Activated CD4-positive, alpha-beta memory T cell treated with anti-CD3 and anti-CD28 coated beads for 36 hours (primary cell): Measurements from ENCODE around the gene PUS7L. TPM values are rescaled to one million over a fixed set of nuclear protein-coding genes. Genes with fewer than 3 reads are reported as not detected.
A peak's percentile ranks its signal among the peaks of the same experiment; 100 is the strongest.

Experiments
- CTCF ChIA-PET: fragments of 350-600 bp; sonication (Branson Sonifier 250); formaldehyde crosslinking; loops from one replicate; lab custom pipeline; 2021; ENCODE audit warnings: antibody characterized with exemption, inconsistent platforms; lab: Charles Lee
- POLR2A ChIA-PET: fragments of 350-600 bp; sonication (Branson Sonifier 250); formaldehyde crosslinking; loops from one replicate; lab custom pipeline; 2021; ENCODE audit warnings: antibody characterized with exemption; lab: Charles Lee
- DNase-seq: peaks from one replicate; pipeline ENCODE4 v3.0.0-alpha.2; 2020
- H3K27ac Mint-ChIP-seq: one replicate; pipeline ENCODE4 v1.8.0; 2021; ENCODE audit warnings: mixed read lengths
- H3K27me3 Mint-ChIP-seq: one replicate; pipeline ENCODE4 v1.8.0; 2021; ENCODE audit warnings: mixed read lengths
- H3K36me3 Mint-ChIP-seq: one replicate; pipeline ENCODE4 v1.8.0; 2021; ENCODE audit warnings: mixed read lengths
- H3K4me1 Mint-ChIP-seq: one replicate; pipeline ENCODE4 v1.8.0; 2021; ENCODE audit warnings: low read depth, mixed read lengths
- H3K4me3 Mint-ChIP-seq: one replicate; pipeline ENCODE4 v1.8.0; 2021; ENCODE audit warnings: mild to moderate bottlenecking, mixed read lengths
- H3K9me3 Mint-ChIP-seq: one replicate; pipeline ENCODE4 v1.8.0; 2021; ENCODE audit warnings: mixed read lengths
- intact Hi-C: fragments of 100-400 bp; cut with micrococcal nuclease; formaldehyde crosslinking; loops from one replicate; pipeline ENCODE4 v1.15.1; 2023
- total RNA-seq, 2 experiments: library from RNA; stranded (reverse); gene quantifications; one replicate each; pipeline ENCODE4 v1.2.3, GENCODE V29; 2021

PUS7L gene
- 10 to 100 TPM; 14.8 to 16.0 TPM for total RNA-seq

DNA sequence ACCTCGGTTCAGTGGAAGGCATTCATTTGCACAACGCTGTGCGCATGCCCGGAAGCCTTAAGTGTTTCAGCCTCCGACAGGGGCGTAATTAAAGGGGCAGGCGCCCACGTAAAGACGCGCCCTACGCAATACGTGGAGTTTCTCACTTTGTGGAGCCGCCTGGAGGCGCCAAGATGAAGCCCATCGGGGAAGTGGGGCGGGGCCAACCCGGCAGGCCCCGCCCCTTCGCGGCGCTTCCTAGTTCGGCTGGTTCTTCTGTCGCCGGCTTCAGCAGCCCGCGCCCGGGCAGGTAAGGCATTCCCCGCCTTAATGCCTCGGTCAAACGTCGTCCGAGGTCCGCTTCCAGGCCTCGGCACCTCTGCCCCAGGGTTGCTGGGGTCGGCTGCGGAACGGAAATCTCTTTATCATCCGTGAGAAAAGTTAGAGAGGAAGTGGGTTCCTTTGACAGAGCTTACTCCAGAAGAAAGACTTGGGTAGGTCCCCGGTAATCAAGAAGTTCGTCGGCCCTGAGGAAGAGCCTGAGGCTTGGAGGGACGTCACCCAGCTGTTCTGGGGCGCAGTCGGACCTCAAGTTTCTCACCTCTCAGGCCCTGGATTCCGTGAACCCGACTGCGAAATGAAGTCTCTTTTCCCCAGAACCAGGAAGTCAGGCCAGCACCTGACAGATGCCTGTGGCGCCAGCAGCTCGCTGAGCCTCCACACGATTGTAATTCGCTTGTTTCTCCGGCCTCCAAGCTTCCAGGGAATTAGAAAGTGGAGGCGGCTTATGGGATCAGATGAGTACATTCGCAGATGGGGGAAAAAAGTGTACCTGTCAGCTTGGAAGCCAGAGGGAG lies at the start of gene PUS7L, which contains the start of gene IRAK4:
PUS7L (minus strand) TSS at position 63 of the 836 bp plus-strand sequence. CDS start 3,545 bp downstream, outside the sequence.
IRAK4 (plus strand) TSS at position 224 of the 836 bp plus-strand sequence. CDS start 9,161 bp downstream, outside the sequence.
- H3K4me1 Mint-ChIP-seq: peaks cover 61% of the 10 kb centered on the region
- CTCF ChIA-PET: interaction anchor here (0.7 to 2.6 kb wide), 13 partner anchors 9 to 1349 kb away, joined by 3 to 21 read pairs (median 5); partner anchors contain the start of genes TMEM117 and TWF1

GRCh38 chr12:43807386-43807785 lies 48.8 kb upstream of the PUS7L start:
- POLR2A ChIA-PET: interaction anchor here (1.3 to 4.8 kb wide), 4 partner anchors 11 to 52 kb away, joined by 4 to 32 read pairs (median 12); partner anchors contain the start of genes IRAK4, PUS7L and TMEM117
- CTCF ChIA-PET: interaction anchor here (2.1 to 3.2 kb wide), 3 partner anchors 28 to 75 kb away, joined by 7 to 26 read pairs (median 21); partner anchors contain the start of genes IRAK4, PUS7L and TMEM117
- intact Hi-C loops: no loop called here
- Mint-ChIP-seq H3K27me3 (no peaks in the 10 kb centered on the region), H3K4me1 (peaks cover 33% of the 10 kb centered on the region), H3K4me3 (peak overlapping the region; percentile 99), H3K9me3 (no peaks in the 10 kb centered on the region), H3K27ac (peak overlapping the region; percentile 99), H3K36me3 (peaks cover 8% of the 10 kb centered on the region)
- no peak for DNase-seq

More for the DNA sequence above, at the start of gene PUS7L, which contains the start of gene IRAK4:
- Mint-ChIP-seq H3K27ac (peak within 1 kb of the TSS; percentile 98), H3K4me3 (peak within 1 kb of the TSS; percentile 94), H3K9me3 (no peaks in the 10 kb centered on the region), H3K36me3 (peaks cover 19% of the 10 kb centered on the region), H3K27me3 (no peaks in the 10 kb centered on the region)
- intact Hi-C loops: loop anchor here (1.0 kb wide), 4 partner anchors 29 to 123 kb away; partner anchors contain the start of gene TMEM117
- POLR2A ChIA-PET: interaction anchor here (0.8 to 2.6 kb wide), 7 partner anchors 31 to 124 kb away, joined by 3 to 32 read pairs (median 3); partner anchors contain the start of genes TMEM117 and TWF1
- peak; percentile 97 for DNase-seq

DNA sequence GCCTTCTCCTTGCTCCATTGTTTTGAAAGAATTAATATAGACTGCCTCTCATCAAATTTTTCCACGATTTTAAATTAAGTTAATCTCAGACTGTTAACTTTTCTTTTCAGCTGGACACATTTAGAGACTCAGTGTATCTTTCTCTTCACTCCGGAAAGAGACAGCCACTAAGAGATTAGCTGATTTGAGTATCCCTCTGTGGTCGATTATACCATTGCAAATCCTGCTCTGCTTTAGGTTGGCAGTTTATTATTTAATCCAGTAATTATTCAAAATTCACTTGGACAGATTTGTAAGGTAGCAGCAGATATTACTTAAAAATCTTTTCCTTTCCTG lies 48.1 kb upstream of the PUS7L start:
- POLR2A ChIA-PET: interaction anchor here (0.6 to 4.8 kb wide), 9 partner anchors 8 to 1440 kb away, joined by 3 to 32 read pairs (median 4); partner anchors contain the start of genes IRAK4, PUS7L and TMEM117
- intact Hi-C loops: loop anchor here (1.0 kb wide), 2 partner anchors 30 to 76 kb away; partner anchors contain the start of gene TMEM117
- no peak for DNase-seq

GRCh38 chr12:43805860-43806736 lies 47.5 kb upstream of the PUS7L start, which contains the start of gene TWF1:
Gene TWF1 (minus strand): TSS chr12:43806317. CDS start chr12:43806245, 72 bp downstream.
- Mint-ChIP-seq H3K4me1 (peaks cover 31% of the 10 kb centered on the region), H3K27me3 (no peaks in the 10 kb centered on the region), H3K9me3 (no peaks in the 10 kb centered on the region), H3K4me3 (peak within 1 kb of the TSS; percentile 99), H3K36me3 (peaks cover 9% of the 10 kb centered on the region), H3K27ac (peak within 1 kb of the TSS; percentile 99)
- ChIA-PET CTCF (interaction anchor here (1.1 to 3.2 kb wide), 7 partner anchors 9 to 76 kb away, joined by 3 to 26 read pairs (median 5); partner anchors contain the start of genes IRAK4, PUS7L and TMEM117), POLR2A (interaction anchor here (0.5 to 4.8 kb wide), 16 partner anchors 8 to 1440 kb away, joined by 3 to 32 read pairs (median 3); partner anchors contain the start of genes IRAK4, PUS7L and TMEM117)
- DNase-seq: peak; percentile 91
- intact Hi-C loops: loop anchor here (1.0 kb wide), 3 partner anchors 30 to 76 kb away; partner anchors contain the start of gene TMEM117

More for the DNA sequence above, 48.1 kb upstream of the PUS7L start:
- no peaks in the 10 kb centered on the region for H3K27me3 Mint-ChIP-seq
- peaks cover 8% of the 10 kb centered on the region for H3K36me3 Mint-ChIP-seq
- H3K9me3 Mint-ChIP-seq: no peaks in the 10 kb centered on the region
- H3K27ac Mint-ChIP-seq: peak overlapping the region; percentile 99
- H3K4me1 Mint-ChIP-seq: peaks cover 33% of the 10 kb centered on the region
- peak overlapping the region; percentile 99 for H3K4me3 Mint-ChIP-seq
- CTCF ChIA-PET: interaction anchor here (1.1 to 3.2 kb wide), 4 partner anchors 13 to 76 kb away, joined by 3 to 26 read pairs (median 14); partner anchors contain the start of genes IRAK4, PUS7L and TMEM117

DNA sequence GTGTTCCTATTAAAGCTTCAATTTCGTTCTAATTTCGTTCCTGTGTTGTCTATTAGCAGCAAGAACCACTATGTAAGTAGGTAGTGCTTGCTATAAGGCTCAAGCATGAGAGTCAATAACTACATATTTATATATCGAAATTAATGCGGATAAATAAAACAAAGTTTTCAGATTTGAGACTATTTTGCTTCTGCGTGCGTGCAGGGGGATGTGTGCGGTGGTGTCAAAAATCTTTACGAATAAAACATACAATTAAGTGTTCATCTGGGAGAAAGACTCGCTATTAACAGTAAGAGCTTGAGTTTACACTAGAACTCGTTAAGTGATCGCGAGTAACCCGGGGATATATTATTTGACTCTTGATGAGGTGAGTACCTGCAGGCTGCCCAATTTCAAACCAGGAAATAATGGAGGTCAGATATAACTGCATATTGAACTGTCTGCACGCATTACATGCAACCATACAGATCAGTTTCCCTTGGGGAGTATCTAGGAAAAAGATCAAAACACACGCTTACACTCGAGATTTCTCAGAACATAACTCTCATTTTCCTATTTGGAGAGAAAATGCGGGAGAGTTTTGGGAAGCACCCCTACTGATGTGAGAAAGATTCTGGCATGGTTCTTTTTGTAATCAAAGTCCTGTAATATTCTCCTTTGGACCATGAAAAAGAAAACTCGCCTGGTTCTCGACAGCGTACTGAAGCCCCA lies 46.7 kb upstream of the PUS7L start:
- DNase-seq: no peak
- Mint-ChIP-seq H3K27ac (peak overlapping the region; percentile 99), H3K4me1 (peaks cover 30% of the 10 kb centered on the region), H3K4me3 (peak overlapping the region; percentile 99), H3K36me3 (peaks cover 14% of the 10 kb centered on the region), H3K9me3 (no peaks in the 10 kb centered on the region), H3K27me3 (no peaks in the 10 kb centered on the region)
- ChIA-PET CTCF (interaction anchor here (1.1 to 3.2 kb wide), 6 partner anchors 10 to 77 kb away, joined by 3 to 26 read pairs (median 4); partner anchors contain the start of genes IRAK4 and PUS7L), POLR2A (interaction anchor here (0.6 to 4.8 kb wide), 10 partner anchors 9 to 1338 kb away, joined by 3 to 32 read pairs (median 4); partner anchors contain the start of genes IRAK4, PUS7L and TMEM117)
- intact Hi-C loops: loop anchor here (1.0 kb wide), 1 partner anchor 46 kb away; no protein-coding TSS in a partner anchor

GRCh38 chr12:43797561-43798217 lies 39.1 kb upstream of the PUS7L start:
- Mint-ChIP-seq H3K4me1 (peaks cover 8% of the 10 kb centered on the region), H3K36me3 (peaks cover 26% of the 10 kb centered on the region), H3K27me3 (no peaks in the 10 kb centered on the region), H3K4me3 (no peak overlapping the region), H3K9me3 (no peaks in the 10 kb centered on the region), H3K27ac (no peak overlapping the region)
- intact Hi-C loops: no loop called here
- DNase-seq: no peak
- CTCF ChIA-PET: interaction anchor here (1.2 kb wide), 1 partner anchor 38 kb away, joined by 4 read pairs; no protein-coding TSS in a partner anchor
- POLR2A ChIA-PET: no interaction called here

GRCh38 chr12:43795716-43796280 lies 37.2 kb upstream of the PUS7L start:
- H3K9me3 Mint-ChIP-seq: no peaks in the 10 kb centered on the region
- POLR2A ChIA-PET: interaction anchor here (1.9 kb wide), 1 partner anchor 11 kb away, joined by 6 read pairs; the partner anchor contains the start of gene TWF1
- H3K27ac Mint-ChIP-seq: peak overlapping the region; percentile 21
- H3K4me1 Mint-ChIP-seq: peaks cover 6% of the 10 kb centered on the region
- no peaks in the 10 kb centered on the region for H3K27me3 Mint-ChIP-seq
- no peak overlapping the region for H3K4me3 Mint-ChIP-seq
- no peak for DNase-seq
- CTCF ChIA-PET: no interaction called here
- intact Hi-C loops: no loop called here
- H3K36me3 Mint-ChIP-seq: peaks cover 30% of the 10 kb centered on the region

DNA sequence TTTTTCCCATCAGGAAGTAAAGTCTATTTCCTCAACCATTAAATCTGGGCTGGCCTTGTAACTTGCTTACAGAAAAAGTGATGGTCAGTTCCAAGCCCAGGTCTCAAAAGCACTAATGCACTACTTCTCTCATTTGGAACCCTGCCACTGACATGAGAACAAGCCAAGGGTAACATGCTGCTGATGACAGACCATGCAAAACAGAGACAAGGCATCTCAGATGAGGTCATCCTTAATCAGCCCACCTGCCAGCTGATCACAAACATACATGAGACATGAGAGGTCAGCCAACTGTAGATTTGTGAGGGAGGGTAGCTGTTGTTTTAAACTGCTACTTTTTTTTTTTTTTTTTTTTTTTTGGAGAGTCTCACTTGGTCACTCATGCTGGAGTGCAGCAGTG lies 31.4 kb upstream of the PUS7L start:
- H3K27ac Mint-ChIP-seq: no peak overlapping the region
- no peak for DNase-seq
- H3K36me3 Mint-ChIP-seq: peaks cover 24% of the 10 kb centered on the region
- H3K27me3 Mint-ChIP-seq: no peaks in the 10 kb centered on the region
- H3K4me3 Mint-ChIP-seq: no peak overlapping the region
- no peaks in the 10 kb centered on the region for H3K4me1 Mint-ChIP-seq
- H3K9me3 Mint-ChIP-seq: no peaks in the 10 kb centered on the region
- intact Hi-C loops: no loop called here
- ChIA-PET CTCF (interaction anchor here (0.8 to 1.7 kb wide), 2 partner anchors 13 to 31 kb away, joined by 3 to 5 read pairs; no protein-coding TSS in a partner anchor), POLR2A (interaction anchor here (1.0 to 1.1 kb wide), 2 partner anchors 17 to 31 kb away, joined by 3 to 4 read pairs; partner anchors contain the start of gene TWF1)

GRCh38 chr12:43786899-43787693 lies 28.5 kb upstream of the PUS7L start:
- Mint-ChIP-seq H3K36me3 (peaks cover 28% of the 10 kb centered on the region), H3K27me3 (no peaks in the 10 kb centered on the region), H3K9me3 (no peaks in the 10 kb centered on the region), H3K27ac (no peak overlapping the region), H3K4me3 (no peak overlapping the region), H3K4me1 (no peaks in the 10 kb centered on the region)
- no peak for DNase-seq
- ChIA-PET POLR2A (no interaction called here), CTCF (interaction anchor here (1.6 kb wide), 1 partner anchor 18 kb away, joined by 5 read pairs; the partner anchor contains the start of gene TWF1)
- intact Hi-C loops: no loop called here
